Lung microvascular endothelial cell (primary cell): ENCODE data around the gene AMIGO1. TPM values are rescaled to one million over a fixed set of nuclear protein-coding genes. Genes with fewer than 3 reads are reported as not detected.

Source experiments
- DNase-seq, 2 donors: peaks; one replicate each; pipeline versions ENCODE4 v3.0.0 to v3.0.0-alpha.2; 2010; ENCODE audit warnings: low read depth in 2 of 2
- total RNA-seq: library from RNA; depleted of rRNA; stranded (reverse); fragments of >200 nt; gene quantifications from 2 replicates; pipeline ENCODE4 v1.2.1, GENCODE V29; 2014

The AMIGO1 gene
- total RNA-seq = 0.65 and 1.4 TPM in 2 replicates

- DNase-seq = peak; percentile 54 to 69
Measured at GRCh38 chr1:109509176-109510134, at the start of gene AMIGO1. Gene AMIGO1, minus strand, starts transcription at chr1:109509727. Its CDS starts 815 bp downstream, at chr1:109508912.

- no peak for DNase-seq
Measured at GRCh38 chr1:109557520-109557919, 48.0 kb upstream of the AMIGO1 start.

GRCh38 chr1:109556563-109556962, 47.0 kb upstream of the AMIGO1 start:
- no peak for DNase-seq

- peak; percentile 92 to 97 for DNase-seq
Measured at GRCh38 chr1:109548321-109549267, 39.1 kb upstream of the AMIGO1 start, which contains the start of gene GNAI3. Gene GNAI3, plus strand, starts transcription at chr1:109548615. Its CDS starts 106 bp downstream, at chr1:109548721.

- DNase-seq = peak; percentile 41 to 46
Measured at GRCh38 chr1:109547463-109548320, 38.2 kb upstream of the AMIGO1 start.

GRCh38 chr1:109546311-109547109, 37.0 kb upstream of the AMIGO1 start:
- DNase-seq = peak; percentile 90 to 93

- DNase-seq = no peak
Measured at GRCh38 chr1:109543988-109544735, 34.6 kb upstream of the AMIGO1 start.

GRCh38 chr1:109543283-109543987, 33.9 kb upstream of the AMIGO1 start:
- DNase-seq = no peak

GRCh38 chr1:109542657-109543056, 33.1 kb upstream of the AMIGO1 start:
- no peak for DNase-seq

GRCh38 chr1:109541102-109541501, 31.6 kb upstream of the AMIGO1 start:
- no peak for DNase-seq

- no peak for DNase-seq
Measured at GRCh38 chr1:109539676-109540075, 30.1 kb upstream of the AMIGO1 start, which contains the start of gene GPR61. Gene GPR61, plus strand, starts transcription at chr1:109539872. Its CDS starts 3,151 bp downstream, at chr1:109543023.

- DNase-seq = no peak
Measured at GRCh38 chr1:109538827-109539555, 29.5 kb upstream of the AMIGO1 start.

GRCh38 chr1:109537450-109538178, 28.1 kb upstream of the AMIGO1 start:
- DNase-seq = no peak

GRCh38 chr1:109535971-109536491, 26.5 kb upstream of the AMIGO1 start:
- DNase-seq = no peak

GRCh38 chr1:109535481-109535880, 26.0 kb upstream of the AMIGO1 start:
- DNase-seq = no peak

GRCh38 chr1:109534307-109534858, 24.9 kb upstream of the AMIGO1 start:
- no peak for DNase-seq
